Measurements from ENCODE around the gene PTPRE.

The PTPRE gene

DNA sequence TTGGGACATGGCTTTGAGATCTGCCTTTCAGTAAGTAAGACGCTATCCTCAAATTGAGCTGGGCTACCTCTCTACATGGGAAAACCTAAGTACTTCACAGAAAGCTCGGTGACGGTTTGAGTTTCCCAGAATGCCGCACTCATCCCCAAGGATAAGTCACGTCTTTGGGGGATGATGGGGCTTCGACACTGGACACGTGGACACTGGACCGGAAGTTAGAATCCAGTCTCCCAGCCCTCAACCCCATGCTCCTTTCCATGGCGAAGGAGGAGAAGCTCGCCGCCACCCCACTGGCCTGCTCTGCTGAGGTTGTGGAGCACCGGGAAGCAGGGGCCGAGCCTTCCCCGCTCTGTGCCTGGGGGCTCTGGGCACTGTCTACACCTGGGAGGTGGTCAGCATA is 27.5 kb downstream of the PTPRE start:
- H3K27ac ChIP-seq: no peak overlapping the region
- no peaks in the 10 kb centered on the region for H3K36me3 ChIP-seq (ENCODE audit: insufficient read depth, low read length)
- no peak overlapping the region for H3K4me3 ChIP-seq
- no peak for DNase-seq (ENCODE audit: low read depth, low spot score)
- H3K9ac ChIP-seq (ENCODE audit: insufficient read length): no peak overlapping the region
- no peaks in the 10 kb centered on the region for H3K9me3 ChIP-seq (ENCODE audit: low read depth, low read length)
- no peak for TF ChIP-seq FOXP2 (optimal IDR thresholded peaks at IDR 0.05; ENCODE audit: control extremely low read depth, extremely low read length, insufficient read depth)

GRCh38 chr10:127935071-127935561 is 28.2 kb downstream of the PTPRE start:
- TF ChIP-seq POLR2AphosphoS5 (IDR thresholded peaks at IDR 0.05; ENCODE audit: borderline replicate concordance, low read depth, low read length): no peak
- no peak for TF ChIP-seq EZH2 (IDR thresholded peaks at IDR 0.05)
- TF ChIP-seq FOXP2 (optimal IDR thresholded peaks at IDR 0.05; ENCODE audit: control extremely low read depth, extremely low read length, insufficient read depth): no peak
- no peak for DNase-seq (ENCODE audit: low read depth, low spot score)
- Histone ChIP-seq H3K9me3 (ENCODE audit: low read depth, low read length) (no peaks in the 10 kb centered on the region), H3K27ac (no peak overlapping the region), H3K36me3 (ENCODE audit: insufficient read depth, low read length) (no peaks in the 10 kb centered on the region), H3K4me3 (no peak overlapping the region), H3K9ac (ENCODE audit: insufficient read length) (no peak overlapping the region)

- no peaks in the 10 kb centered on the region for H3K9me3 ChIP-seq (ENCODE audit: low read depth, low read length)
- no peak overlapping the region for H3K9ac ChIP-seq (ENCODE audit: insufficient read length)
- DNase-seq (ENCODE audit: low read depth, low spot score): no peak
- no peak overlapping the region for H3K4me3 ChIP-seq
- H3K27ac ChIP-seq: no peak overlapping the region
- H3K36me3 ChIP-seq (ENCODE audit: insufficient read depth, low read length): no peaks in the 10 kb centered on the region
- TF ChIP-seq FOXP2 (optimal IDR thresholded peaks at IDR 0.05; ENCODE audit: control extremely low read depth, extremely low read length, insufficient read depth): no peak
- no peak for TF ChIP-seq EZH2 (IDR thresholded peaks at IDR 0.05)
- no peak for TF ChIP-seq POLR2AphosphoS5 (IDR thresholded peaks at IDR 0.05; ENCODE audit: borderline replicate concordance, low read depth, low read length)
Measured at GRCh38 chr10:127937069-127937468, 30.2 kb downstream of the PTPRE start.

DNA sequence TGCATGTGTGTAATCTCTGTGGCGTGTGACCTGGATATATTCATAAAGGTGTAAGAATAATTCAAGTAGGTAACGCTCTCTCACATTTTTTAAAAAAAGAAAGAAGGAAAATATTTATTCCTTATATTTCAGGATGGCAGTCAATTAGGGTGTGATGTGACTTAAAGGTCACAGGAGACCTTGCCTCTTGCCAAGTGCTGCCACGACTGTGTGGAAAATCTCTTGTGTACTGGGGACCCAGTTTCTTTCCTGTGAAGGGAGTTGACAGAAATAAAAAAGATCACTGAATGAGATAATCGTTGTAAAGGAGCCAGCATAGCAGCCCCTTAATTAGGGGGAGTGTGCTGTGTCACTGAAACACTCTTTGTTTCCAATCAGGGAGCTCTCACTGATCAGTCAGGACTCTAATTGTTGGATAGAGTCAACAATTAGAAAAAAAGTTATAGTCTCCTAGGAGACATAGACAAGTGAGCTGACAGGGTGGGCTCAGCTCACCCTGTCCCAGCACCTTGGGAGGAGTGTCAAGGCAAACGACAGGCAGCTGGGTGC is 31.1 kb downstream of the PTPRE start:
- TF ChIP-seq POLR2AphosphoS5 (IDR thresholded peaks at IDR 0.05; ENCODE audit: borderline replicate concordance, low read depth, low read length): no peak
- no peak for TF ChIP-seq EZH2 (IDR thresholded peaks at IDR 0.05)
- no peak for TF ChIP-seq FOXP2 (optimal IDR thresholded peaks at IDR 0.05; ENCODE audit: control extremely low read depth, extremely low read length, insufficient read depth)
- DNase-seq (ENCODE audit: low read depth, low spot score): no peak
- H3K27ac ChIP-seq: no peak overlapping the region
- H3K36me3 ChIP-seq (ENCODE audit: insufficient read depth, low read length): no peaks in the 10 kb centered on the region
- H3K9me3 ChIP-seq (ENCODE audit: low read depth, low read length): no peaks in the 10 kb centered on the region
- H3K4me3 ChIP-seq: no peak overlapping the region
- no peak overlapping the region for H3K9ac ChIP-seq (ENCODE audit: insufficient read length)

DNA sequence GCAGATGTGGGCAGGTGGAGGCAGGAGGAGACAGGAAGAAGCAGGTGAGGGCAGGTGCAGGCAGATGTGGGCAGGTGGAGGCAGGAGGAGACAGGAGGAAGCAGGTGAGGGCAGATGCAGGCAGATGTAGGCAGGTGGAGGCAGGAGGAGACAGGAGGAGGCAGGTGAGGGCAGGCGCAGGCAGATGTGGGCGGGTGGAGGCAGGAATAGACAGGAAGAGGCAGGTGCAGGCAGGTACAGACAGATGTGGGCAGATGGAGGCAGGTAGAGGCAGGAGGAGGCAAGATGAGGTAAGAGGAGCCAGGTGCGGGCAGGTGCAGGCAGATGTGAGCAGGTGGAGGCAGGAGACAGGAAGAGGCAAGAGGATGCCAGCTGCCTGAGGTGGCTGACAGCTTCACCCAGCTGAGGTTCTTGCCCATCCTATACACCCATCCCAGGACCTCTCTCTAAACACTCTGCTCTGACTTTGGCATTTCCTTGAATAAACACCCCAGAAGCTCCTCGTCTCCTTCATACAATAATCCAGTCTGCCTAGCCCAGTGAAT is 33.0 kb downstream of the PTPRE start:
- no peaks in the 10 kb centered on the region for H3K9me3 ChIP-seq (ENCODE audit: low read depth, low read length)
- H3K4me3 ChIP-seq: no peak overlapping the region
- TF ChIP-seq EZH2 (IDR thresholded peaks at IDR 0.05): no peak
- TF ChIP-seq POLR2AphosphoS5 (IDR thresholded peaks at IDR 0.05; ENCODE audit: borderline replicate concordance, low read depth, low read length): no peak
- TF ChIP-seq FOXP2 (optimal IDR thresholded peaks at IDR 0.05; ENCODE audit: control extremely low read depth, extremely low read length, insufficient read depth): no peak
- no peak for DNase-seq (ENCODE audit: low read depth, low spot score)
- no peaks in the 10 kb centered on the region for H3K36me3 ChIP-seq (ENCODE audit: insufficient read depth, low read length)
- no peak overlapping the region for H3K27ac ChIP-seq
- no peak overlapping the region for H3K9ac ChIP-seq (ENCODE audit: insufficient read length)

GRCh38 chr10:127940866-127941640 is 34.1 kb downstream of the PTPRE start:
- H3K9ac ChIP-seq (ENCODE audit: insufficient read length): no peak overlapping the region
- no peak overlapping the region for H3K27ac ChIP-seq
- no peaks in the 10 kb centered on the region for H3K36me3 ChIP-seq (ENCODE audit: insufficient read depth, low read length)
- no peak for TF ChIP-seq EZH2 (IDR thresholded peaks at IDR 0.05)
- no peak for TF ChIP-seq POLR2AphosphoS5 (IDR thresholded peaks at IDR 0.05; ENCODE audit: borderline replicate concordance, low read depth, low read length)
- no peak for TF ChIP-seq FOXP2 (optimal IDR thresholded peaks at IDR 0.05; ENCODE audit: control extremely low read depth, extremely low read length, insufficient read depth)
- DNase-seq (ENCODE audit: low read depth, low spot score): no peak
- H3K4me3 ChIP-seq: no peak overlapping the region
- H3K9me3 ChIP-seq (ENCODE audit: low read depth, low read length): no peaks in the 10 kb centered on the region

GRCh38 chr10:127942811-127943210 is 35.9 kb downstream of the PTPRE start:
- H3K27ac ChIP-seq: no peak overlapping the region
- no peak for DNase-seq (ENCODE audit: low read depth, low spot score)
- TF ChIP-seq FOXP2 (optimal IDR thresholded peaks at IDR 0.05; ENCODE audit: control extremely low read depth, extremely low read length, insufficient read depth): no peak
- no peak for TF ChIP-seq POLR2AphosphoS5 (IDR thresholded peaks at IDR 0.05; ENCODE audit: borderline replicate concordance, low read depth, low read length)
- TF ChIP-seq EZH2 (IDR thresholded peaks at IDR 0.05): no peak
- no peak overlapping the region for H3K4me3 ChIP-seq
- no peak overlapping the region for H3K9ac ChIP-seq (ENCODE audit: insufficient read length)
- no peaks in the 10 kb centered on the region for H3K36me3 ChIP-seq (ENCODE audit: insufficient read depth, low read length)
- H3K9me3 ChIP-seq (ENCODE audit: low read depth, low read length): no peaks in the 10 kb centered on the region

- no peak for TF ChIP-seq EZH2 (IDR thresholded peaks at IDR 0.05)
- no peak for TF ChIP-seq FOXP2 (optimal IDR thresholded peaks at IDR 0.05; ENCODE audit: control extremely low read depth, extremely low read length, insufficient read depth)
- no peak for TF ChIP-seq POLR2AphosphoS5 (IDR thresholded peaks at IDR 0.05; ENCODE audit: borderline replicate concordance, low read depth, low read length)
- no peak overlapping the region for H3K4me3 ChIP-seq
- no peaks in the 10 kb centered on the region for H3K9me3 ChIP-seq (ENCODE audit: low read depth, low read length)
- no peaks in the 10 kb centered on the region for H3K36me3 ChIP-seq (ENCODE audit: insufficient read depth, low read length)
- H3K27ac ChIP-seq: no peak overlapping the region
- H3K9ac ChIP-seq (ENCODE audit: insufficient read length): no peak overlapping the region
- DNase-seq (ENCODE audit: low read depth, low spot score): no peak
Measured at GRCh38 chr10:127943336-127943910, 36.5 kb downstream of the PTPRE start.
